ENCODE results near the gene TGOLN2. TPM values are rescaled to one million over a fixed set of nuclear protein-coding genes. Genes with fewer than 3 reads are reported as not detected.

The TGOLN2 gene
- total RNA-seq, result 10 to 100 TPM; 69.5 to 84.6 TPM

GRCh38 chr2:85327822-85328617 is at the start of gene TGOLN2:
TGOLN2 (minus strand) TSS chr2:85327989; CDS start chr2:85327962, 27 bp downstream.

DNA sequence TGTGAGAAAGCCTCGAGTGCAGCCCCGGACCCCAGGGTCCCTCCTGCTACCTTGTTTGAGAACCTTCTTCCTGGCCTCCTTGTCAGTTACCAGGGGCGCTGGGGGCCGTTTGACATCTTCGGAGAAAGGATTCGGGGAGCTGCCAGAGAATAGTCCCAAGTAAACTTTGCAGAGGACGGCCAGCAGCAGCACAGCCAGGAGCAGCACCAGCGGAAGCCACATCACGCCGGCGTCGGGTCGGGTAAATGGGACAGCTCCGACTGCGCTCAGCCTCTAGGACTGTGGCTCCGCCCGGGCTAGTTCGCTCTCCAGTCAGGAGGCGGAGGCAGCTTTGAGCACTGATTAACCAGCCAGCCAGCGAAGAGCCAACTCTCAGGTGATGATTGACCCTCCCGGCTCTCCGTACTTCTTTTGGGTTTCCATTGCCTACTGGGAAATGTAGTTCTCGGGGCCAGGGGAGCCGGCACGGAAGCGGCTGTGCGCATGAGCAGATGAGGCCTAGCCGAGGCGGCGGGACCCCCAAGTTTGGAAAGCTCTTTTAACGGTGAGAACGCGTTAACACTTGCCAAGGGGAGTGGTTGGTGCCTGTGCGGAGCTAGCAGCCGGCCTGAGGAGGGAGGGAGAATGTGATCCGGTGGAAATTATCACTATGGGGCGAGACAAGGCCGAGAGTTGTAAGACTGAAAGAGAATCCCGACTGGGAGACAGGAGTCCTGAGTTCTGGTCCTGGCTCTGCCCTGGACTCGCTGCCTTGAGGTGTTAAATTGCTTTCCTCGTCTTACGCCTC is 26.7 kb upstream of the TGOLN2 start, which contains the start of the genes ELMOD3 and RETSAT:
TSS of gene ELMOD3 (plus strand) at position 484 of the 787 bp plus-strand sequence. CDS start 2,430 bp downstream, outside the sequence.
TSS of gene RETSAT (minus strand) at position 243 of the 787 bp plus-strand sequence. CDS start at position 222, 21 bp downstream.

Small RNA genes within 50 kb of the gene (small RNA-seq; reads per million reads assigned to genes)
- gene AC062037.1, result 0 reads per million in 2 donors
- gene RF00019, result 0 reads per million in 2 donors
- gene RN7SL113P, result 0 to 0.64 reads per million in 2 donors

Other genes with a start within 250 kb of the TGOLN2 start
- 1 to 10 TPM; 2.8 to 3.0 TPM for gene TCF7L1, start 194.6 kb downstream of the TGOLN2 start, total RNA-seq
- gene RETSAT, start 26.5 kb upstream of the TGOLN2 start, total RNA-seq, result 100 to 1,000 TPM; 126 to 130 TPM
- gene ELMOD3, start 26.8 kb upstream of the TGOLN2 start, total RNA-seq, result 10 to 100 TPM; 21.3 to 22.0 TPM
- gene CAPG, start 82.4 kb upstream of the TGOLN2 start, total RNA-seq, result 10 to 100 TPM; 16.2 to 37.0 TPM
- 1 to 10 TPM in 1 of 2 donors, under 1 TPM in 1; 0.33 to 1.4 TPM for gene SH2D6, start 90.7 kb upstream of the TGOLN2 start, total RNA-seq
- 100 to 1,000 TPM in 1 of 2 donors, 10 to 100 TPM in 1; 74.7 to 258 TPM for gene MAT2A, start 211.2 kb upstream of the TGOLN2 start, total RNA-seq
- gene GGCX, start 233.5 kb upstream of the TGOLN2 start, total RNA-seq, result 10 to 100 TPM; 29.9 to 47.0 TPM
- gene VAMP8, start 249.6 kb upstream of the TGOLN2 start, total RNA-seq, result 10 to 100 TPM; 12.0 to 27.6 TPM

Measured in melanocyte of skin (primary cell).